Hepatocyte (in vitro differentiated cells): Measurements from ENCODE around the gene OR11H6.

ENCODE experiments used
- EZH2 ChIP-seq: fragments of 200-600 bp; sonication (generic); IDR thresholded peaks from 2 replicates; pipeline ENCODE4 v1.6.1; 2016; ENCODE audit warnings: antibody characterized with exemption, mild to moderate bottlenecking, borderline replicate concordance
- EZH2phosphoT487 ChIP-seq: fragments of 200-600 bp; sonication (generic); IDR thresholded peaks from one replicate; pipeline ENCODE4 v1.6.1; 2018; ENCODE audit warnings: antibody characterized with exemption, mild to moderate bottlenecking, low read depth, moderate library complexity; ENCODE audit not compliant: unreplicated experiment, severe bottlenecking
- TF ChIP-seq, protein P1 (sequence below): fragments of 200-600 bp; sonication (generic); IDR thresholded peaks from 2 replicates; pipeline ENCODE4 v1.5.1; 2016; ENCODE audit warnings: antibody characterized with exemption, mild to moderate bottlenecking; ENCODE audit not compliant: poor library complexity

DNA sequence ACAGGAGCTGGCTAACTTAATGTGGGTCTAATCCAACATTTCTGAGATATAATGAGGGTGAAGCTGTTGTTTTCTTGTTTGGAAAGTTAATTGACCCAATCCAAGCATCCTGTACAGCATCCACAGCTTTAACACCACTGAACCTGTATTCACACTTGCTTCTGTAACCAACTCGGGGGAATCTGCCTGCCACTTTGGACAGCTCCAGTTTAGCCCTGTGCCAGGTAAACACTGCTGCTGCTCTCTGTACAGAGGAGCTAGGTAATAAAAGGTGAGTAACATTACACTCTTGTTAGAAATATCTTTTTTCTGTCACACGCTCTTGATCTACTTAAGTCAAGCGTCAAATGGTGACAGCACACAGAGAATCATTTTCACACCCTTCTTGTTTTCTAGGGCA lies 32.1 kb upstream of the OR11H6 start:
- TF ChIP-seq, protein P1, sequence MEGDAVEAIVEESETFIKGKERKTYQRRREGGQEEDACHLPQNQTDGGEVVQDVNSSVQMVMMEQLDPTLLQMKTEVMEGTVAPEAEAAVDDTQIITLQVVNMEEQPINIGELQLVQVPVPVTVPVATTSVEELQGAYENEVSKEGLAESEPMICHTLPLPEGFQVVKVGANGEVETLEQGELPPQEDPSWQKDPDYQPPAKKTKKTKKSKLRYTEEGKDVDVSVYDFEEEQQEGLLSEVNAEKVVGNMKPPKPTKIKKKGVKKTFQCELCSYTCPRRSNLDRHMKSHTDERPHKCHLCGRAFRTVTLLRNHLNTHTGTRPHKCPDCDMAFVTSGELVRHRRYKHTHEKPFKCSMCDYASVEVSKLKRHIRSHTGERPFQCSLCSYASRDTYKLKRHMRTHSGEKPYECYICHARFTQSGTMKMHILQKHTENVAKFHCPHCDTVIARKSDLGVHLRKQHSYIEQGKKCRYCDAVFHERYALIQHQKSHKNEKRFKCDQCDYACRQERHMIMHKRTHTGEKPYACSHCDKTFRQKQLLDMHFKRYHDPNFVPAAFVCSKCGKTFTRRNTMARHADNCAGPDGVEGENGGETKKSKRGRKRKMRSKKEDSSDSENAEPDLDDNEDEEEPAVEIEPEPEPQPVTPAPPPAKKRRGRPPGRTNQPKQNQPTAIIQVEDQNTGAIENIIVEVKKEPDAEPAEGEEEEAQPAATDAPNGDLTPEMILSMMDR = no peak
- TF ChIP-seq EZH2 (no peak), EZH2phosphoT487 (no peak)
